Prostate gland (tissue), 2 donors: ENCODE results near the gene PRF1.

Experiments
- CTCF ChIP-seq, 4 experiments: fragments of 200-600 bp in 2 of 4; fragments of 450-650 bp in 2 of 4; sonication (generic) in 2 of 4; IDR thresholded peaks; 1 replicate in 3 of 4; 2 replicates in 1 of 4; pipeline ENCODE4 v1.5.1; 2016 to 2019; ENCODE audit warnings: antibody characterized with exemption in 4 of 4, mild to moderate bottlenecking in 2 of 4, moderate library complexity in 2 of 4
- POLR2A ChIP-seq: fragments of 450-650 bp; IDR thresholded peaks from one replicate; pipeline ENCODE4 v1.6.1; 2016; ENCODE audit warnings: antibody characterized with exemption, mild to moderate bottlenecking

DNA sequence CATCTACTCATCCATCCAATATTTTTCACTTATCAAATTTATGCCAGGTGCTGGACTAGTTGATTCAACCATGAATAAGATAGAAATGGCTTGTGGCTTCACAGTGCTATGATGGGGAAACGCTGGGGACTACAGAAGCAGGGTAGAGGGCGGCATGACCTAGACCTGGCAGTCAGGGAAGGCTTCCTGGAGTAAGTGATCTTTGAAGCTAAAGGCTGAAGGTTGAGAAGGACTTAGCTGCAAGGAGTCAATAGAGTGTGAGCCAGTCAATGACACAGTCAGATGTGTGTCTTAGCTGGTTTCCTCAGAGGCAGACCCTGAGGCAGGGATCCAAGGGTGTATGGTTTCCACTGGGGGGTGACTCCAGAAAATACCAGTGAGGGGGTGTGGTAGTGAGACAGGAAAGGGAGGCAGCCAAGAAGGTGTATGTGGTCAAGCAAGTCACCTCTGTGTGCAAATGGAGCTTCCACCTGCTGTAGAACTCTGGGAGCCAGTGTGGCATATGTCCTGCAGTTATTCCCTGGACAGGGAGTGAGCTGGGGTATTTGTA lies 10.3 kb downstream of the PRF1 start:
- TF ChIP-seq CTCF (IDR thresholded peaks at IDR 0.05) (no peak), POLR2A (no peak)
